CD8-positive, alpha-beta memory T cell (primary cell): ENCODE data around the gene VPREB3. TPM values are rescaled to one million over a fixed set of nuclear protein-coding genes. Genes with fewer than 3 reads are reported as not detected.
A peak's percentile ranks its signal among the peaks of the same experiment; 100 is the strongest.

ENCODE experiments used
- CTCF ChIA-PET: fragments of 350-600 bp; sonication (Branson Sonifier 250); formaldehyde crosslinking; loops from one replicate; lab custom pipeline; 2021; ENCODE audit warnings: antibody characterized with exemption; lab: Charles Lee
- POLR2A ChIA-PET: fragments of 350-600 bp; sonication (Branson Sonifier 250); formaldehyde crosslinking; loops from one replicate; lab custom pipeline; 2021; ENCODE audit warnings: antibody characterized with exemption; lab: Charles Lee
- DNase-seq, 5 donors: peaks; one replicate each; pipeline versions ENCODE4 v3.0.0 to v3.0.0-alpha.2; 2020 to 2022; ENCODE audit warnings: mixed read lengths in 1 of 5
- H3K27ac ChIP-seq: one replicate; pipeline ENCODE4 v1.7.0; 2013; ENCODE audit warnings: low read depth, mild to moderate bottlenecking, low read length, moderate library complexity
- H3K27me3 ChIP-seq: 2 replicates; pipeline ENCODE4 v1.7.0; 2013; ENCODE audit warnings: low read length, mild to moderate bottlenecking; ENCODE audit not compliant: insufficient read depth, poor library complexity, severe bottlenecking
- H3K36me3 ChIP-seq: 2 replicates; pipeline ENCODE4 v1.7.0; 2013; ENCODE audit warnings: mild to moderate bottlenecking, low read length, moderate library complexity; ENCODE audit not compliant: insufficient read depth
- H3K4me1 ChIP-seq: 2 replicates; pipeline ENCODE4 v1.7.0; 2013; ENCODE audit warnings: mild to moderate bottlenecking, low read length, moderate library complexity; ENCODE audit not compliant: insufficient read depth
- H3K4me3 ChIP-seq: 2 replicates; pipeline ENCODE4 v1.7.0; 2013; ENCODE audit warnings: mild to moderate bottlenecking, low read length
- H3K9me3 ChIP-seq: 2 replicates; pipeline ENCODE4 v1.7.0; 2013; ENCODE audit warnings: mild to moderate bottlenecking, low read length
- H3K27ac Mint-ChIP-seq, 8 donors: one replicate each; pipeline ENCODE4 v1.8.0; 2020 to 2021; ENCODE audit warnings: mixed read lengths in 8 of 8, mild to moderate bottlenecking in 6 of 8, inconsistent platforms in 3 of 8, moderate library complexity in 3 of 8
- H3K27me3 Mint-ChIP-seq, 2 donors: one replicate each; pipeline ENCODE4 v1.8.0; 2020 to 2021; ENCODE audit warnings: mixed read lengths in 2 of 2, mild to moderate bottlenecking in 1 of 2, moderate library complexity in 1 of 2
- H3K36me3 Mint-ChIP-seq, 3 donors: one replicate each; pipeline ENCODE4 v1.8.0; 2020 to 2021; ENCODE audit warnings: mixed read lengths in 3 of 3, inconsistent platforms in 1 of 3, mild to moderate bottlenecking in 1 of 3
- H3K4me1 Mint-ChIP-seq, 3 donors: one replicate each; pipeline ENCODE4 v1.8.0; 2020 to 2021; ENCODE audit warnings: mixed read lengths in 3 of 3, inconsistent platforms in 1 of 3, mild to moderate bottlenecking in 1 of 3
- H3K4me3 Mint-ChIP-seq, 7 donors: one replicate each; pipeline ENCODE4 v1.8.0; 2020 to 2021; ENCODE audit warnings: mixed read lengths in 7 of 7, mild to moderate bottlenecking in 6 of 7, moderate library complexity in 4 of 7, inconsistent platforms in 2 of 7
- H3K9me3 Mint-ChIP-seq, 5 donors: one replicate each; pipeline ENCODE4 v1.8.0; 2020 to 2022; ENCODE audit warnings: mixed read lengths in 5 of 5, mild to moderate bottlenecking in 3 of 5, moderate library complexity in 2 of 5, inconsistent platforms in 1 of 5
- polyA plus RNA-seq: library from polyadenylated mRNA; unstranded; fragments of 300-500 nt; fragmentation: Illumina TruSeq; gene quantifications from one replicate; pipeline ENCODE4 v1.2.3, GENCODE V29; 2021
- total RNA-seq, 2 experiments: library from RNA; stranded (reverse); gene quantifications; one replicate each; pipeline ENCODE4 v1.2.3, GENCODE V29; 2021

Gene VPREB3
- total and polyA plus RNA-seq, 3 experiments from 2014 or later: not detected

DNA sequence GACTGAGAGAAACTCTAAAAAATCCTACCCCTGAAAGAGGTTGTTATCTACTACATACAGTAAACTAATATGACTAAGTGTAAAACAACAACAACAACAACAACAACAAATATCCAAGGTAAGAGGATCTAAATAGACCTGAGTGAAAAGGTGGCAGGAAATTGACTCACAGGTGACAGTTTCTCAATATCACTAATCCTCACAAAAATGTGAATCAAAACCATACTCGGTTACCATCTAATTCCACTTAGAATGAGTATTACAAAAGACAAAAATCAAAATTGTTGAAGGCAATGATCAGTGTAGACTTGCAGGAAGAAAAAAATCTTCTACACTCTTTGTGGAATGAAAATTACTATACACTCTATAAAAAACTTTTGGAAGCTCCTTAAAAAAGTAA is 46.0 kb downstream of the VPREB3 start:
- no peak for DNase-seq
- Mint-ChIP-seq H3K4me3 (no peak overlapping the region), H3K27me3 (no peaks in the 10 kb centered on the region), H3K4me1 (peaks cover 40 to 74% (median 64%) of the 10 kb centered on the region in 3 donors), H3K27ac (peak overlapping the region in 5 of 8 donors; percentile 3 to 75 (median 28)), H3K36me3 (peaks cover 9 to 96% (median 37%) of the 10 kb centered on the region in 3 donors), H3K9me3 (no peaks in the 10 kb centered on the region)
- Histone ChIP-seq H3K9me3 (no peaks in the 10 kb centered on the region), H3K27ac (no peak overlapping the region), H3K4me1 (peaks cover 19% of the 10 kb centered on the region), H3K36me3 (peaks cover 43% of the 10 kb centered on the region), H3K4me3 (no peak overlapping the region), H3K27me3 (no peaks in the 10 kb centered on the region)
- ChIA-PET CTCF (no interaction called here), POLR2A (no interaction called here)

DNA sequence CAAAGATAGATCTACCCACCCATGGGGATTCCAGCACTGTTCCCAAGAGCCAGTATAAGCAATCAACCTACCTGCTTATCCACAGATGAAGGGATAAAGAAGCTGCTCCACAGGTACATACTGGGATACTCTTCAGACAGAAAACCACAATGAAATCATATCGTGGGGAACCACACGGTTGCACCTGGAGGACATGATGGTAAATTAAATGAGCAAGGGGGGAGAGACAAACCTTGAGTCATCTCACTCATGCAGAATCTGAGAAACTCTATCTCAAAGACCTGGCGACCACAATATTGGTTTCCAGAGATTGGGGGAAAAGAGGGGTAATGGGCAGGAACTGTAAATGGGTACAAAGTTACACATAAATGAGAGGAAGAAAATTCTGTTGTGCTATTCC is 48.9 kb downstream of the VPREB3 start:
- Mint-ChIP-seq H3K9me3 (no peaks in the 10 kb centered on the region), H3K27ac (peak overlapping the region; percentile 47 to 92 (median 88)), H3K4me3 (peak overlapping the region in 3 of 7 donors; percentile 14 to 45 (median 36)), H3K36me3 (peaks cover 18 to 96% (median 40%) of the 10 kb centered on the region in 3 donors), H3K27me3 (no peaks in the 10 kb centered on the region), H3K4me1 (peaks cover 52 to 84% (median 79%) of the 10 kb centered on the region in 3 donors)
- no peak for DNase-seq
- ChIA-PET CTCF (no interaction called here), POLR2A (no interaction called here)
- no peak overlapping the region for H3K27ac ChIP-seq
- no peaks in the 10 kb centered on the region for H3K9me3 ChIP-seq
- H3K4me3 ChIP-seq: no peak overlapping the region
- H3K27me3 ChIP-seq: no peaks in the 10 kb centered on the region
- H3K4me1 ChIP-seq: peaks cover 19% of the 10 kb centered on the region
- peaks cover 48% of the 10 kb centered on the region for H3K36me3 ChIP-seq

DNA sequence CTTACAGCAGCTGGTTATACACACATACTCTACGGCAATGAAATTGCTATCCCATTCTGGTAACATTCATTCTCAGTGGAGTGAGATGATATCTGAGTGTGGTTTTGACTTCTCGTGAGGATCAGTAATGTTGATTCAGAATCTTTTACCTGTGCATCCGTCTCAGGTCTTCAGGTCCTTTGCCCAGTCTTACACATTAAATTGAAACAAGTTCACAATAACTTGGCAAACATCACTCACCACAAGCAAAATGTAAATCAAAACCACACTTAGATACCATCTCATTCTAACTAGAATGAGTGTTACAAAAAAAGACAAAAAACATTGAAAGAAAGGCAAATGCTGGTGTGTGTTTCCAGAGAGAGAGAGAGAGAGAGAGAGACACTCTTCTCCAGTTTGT is 49.4 kb downstream of the VPREB3 start:
- Histone ChIP-seq H3K4me3 (no peak overlapping the region), H3K4me1 (peaks cover 19% of the 10 kb centered on the region), H3K27me3 (no peaks in the 10 kb centered on the region), H3K9me3 (no peaks in the 10 kb centered on the region), H3K27ac (no peak overlapping the region), H3K36me3 (peaks cover 52% of the 10 kb centered on the region)
- Mint-ChIP-seq H3K27me3 (no peaks in the 10 kb centered on the region), H3K9me3 (no peaks in the 10 kb centered on the region), H3K4me1 (peaks cover 54 to 84% (median 80%) of the 10 kb centered on the region in 3 donors), H3K27ac (peak overlapping the region; percentile 14 to 92 (median 88)), H3K36me3 (peaks cover 18 to 96% (median 45%) of the 10 kb centered on the region in 3 donors), H3K4me3 (peak overlapping the region in 3 of 7 donors; percentile 36 to 45 (median 44))
- POLR2A ChIA-PET: no interaction called here
- DNase-seq: peak in 1 of 5 donors; percentile 28
- CTCF ChIA-PET: no interaction called here

DNA sequence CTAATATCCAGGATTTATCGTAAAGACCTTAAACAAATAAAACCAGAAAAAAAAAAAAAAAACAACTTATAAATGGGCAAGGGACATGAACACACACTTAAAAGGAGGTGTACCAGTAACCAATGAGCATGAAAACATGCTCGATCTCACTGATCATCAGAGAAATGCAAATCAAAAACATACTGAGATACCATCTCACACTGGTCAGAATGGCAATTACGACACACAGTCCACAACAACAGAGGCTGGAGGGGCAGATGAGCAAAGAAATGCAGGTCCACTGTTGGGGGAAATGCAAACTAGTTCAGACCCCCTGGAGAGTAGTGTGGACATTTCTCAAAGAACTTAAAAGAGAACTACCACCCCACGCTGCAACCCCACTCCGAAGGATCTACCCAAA is 50.2 kb downstream of the VPREB3 start:
- POLR2A ChIA-PET: no interaction called here
- CTCF ChIA-PET: no interaction called here
- no peaks in the 10 kb centered on the region for H3K27me3 Mint-ChIP-seq
- H3K36me3 ChIP-seq: peaks cover 51% of the 10 kb centered on the region
- H3K4me3 ChIP-seq: no peak overlapping the region
- no peaks in the 10 kb centered on the region for H3K9me3 ChIP-seq
- DNase-seq: no peak
- no peaks in the 10 kb centered on the region for H3K27me3 ChIP-seq
- H3K27ac Mint-ChIP-seq: peak overlapping the region in 7 of 8 donors; percentile 43 to 91 (median 87)
- H3K4me1 ChIP-seq: peaks cover 19% of the 10 kb centered on the region
- H3K27ac ChIP-seq: no peak overlapping the region
- peaks cover 53 to 86% (median 77%) of the 10 kb centered on the region in 3 donors for H3K4me1 Mint-ChIP-seq
- H3K4me3 Mint-ChIP-seq: peak overlapping the region in 1 of 7 donors; percentile 21
- no peaks in the 10 kb centered on the region for H3K9me3 Mint-ChIP-seq
- peaks cover 15 to 96% (median 42%) of the 10 kb centered on the region in 3 donors for H3K36me3 Mint-ChIP-seq

Other genes starting within 250 kb of the VPREB3 start
- not detected for gene IGLL1, start 174.1 kb downstream of the VPREB3 start, total RNA-seq
- not detected for gene IGLL1, start 174.1 kb downstream of the VPREB3 start, polyA plus RNA-seq
- gene DRICH1, start 122.1 kb downstream of the VPREB3 start, total RNA-seq: under 1 TPM; 0.47 to 0.66 TPM
- not detected for gene DRICH1, start 122.1 kb downstream of the VPREB3 start, polyA plus RNA-seq
- gene RGL4, start 63.4 kb downstream of the VPREB3 start, total RNA-seq: 1 to 10 TPM; 3.2 to 4.8 TPM
- gene RGL4, start 63.4 kb downstream of the VPREB3 start, polyA plus RNA-seq: 58.4 TPM
- gene ZNF70, start 3.3 kb downstream of the VPREB3 start, total RNA-seq: 1 to 10 TPM; 3.4 to 3.7 TPM
- 0.35 TPM for gene ZNF70, start 3.3 kb downstream of the VPREB3 start, polyA plus RNA-seq
- under 1 TPM; 0.81 to 0.93 TPM for gene C22orf15, start 8.6 kb upstream of the VPREB3 start, total RNA-seq
- gene C22orf15, start 8.6 kb upstream of the VPREB3 start, polyA plus RNA-seq: 0.75 TPM
- 100 to 1,000 TPM; 172 to 186 TPM for gene CHCHD10, start 13.5 kb upstream of the VPREB3 start, total RNA-seq
- 34.0 TPM for gene CHCHD10, start 13.5 kb upstream of the VPREB3 start, polyA plus RNA-seq
- 1 to 10 TPM in 1 of 2 experiments, under 1 TPM in 1; 0.90 to 1.6 TPM for gene MMP11, start 18.4 kb upstream of the VPREB3 start, total RNA-seq
- 1.9 TPM for gene MMP11, start 18.4 kb upstream of the VPREB3 start, polyA plus RNA-seq
- 100 to 1,000 TPM; 113 to 120 TPM for gene SMARCB1, start 32.5 kb upstream of the VPREB3 start, total RNA-seq
- 40.4 TPM for gene SMARCB1, start 32.5 kb upstream of the VPREB3 start, polyA plus RNA-seq
- 1 to 10 TPM; 5.4 to 5.8 TPM for gene DERL3, start 84.6 kb upstream of the VPREB3 start, total RNA-seq
- 0.28 TPM for gene DERL3, start 84.6 kb upstream of the VPREB3 start, polyA plus RNA-seq
- gene SLC2A11, start 103.5 kb upstream of the VPREB3 start, total RNA-seq: 1 to 10 TPM; 7.1 to 9.0 TPM
- 5.2 TPM for gene SLC2A11, start 103.5 kb upstream of the VPREB3 start, polyA plus RNA-seq
- 100 to 1,000 TPM; 804 to 830 TPM for gene MIF, start 140.0 kb upstream of the VPREB3 start, total RNA-seq
- 1,220 TPM for gene MIF, start 140.0 kb upstream of the VPREB3 start, polyA plus RNA-seq
- not detected for gene GSTT2B, start 206.8 kb upstream of the VPREB3 start, total RNA-seq
- gene GSTT2B, start 206.8 kb upstream of the VPREB3 start, polyA plus RNA-seq: not detected
- gene DDTL, start 212.5 kb upstream of the VPREB3 start, total RNA-seq: not detected
- gene DDTL, start 212.5 kb upstream of the VPREB3 start, polyA plus RNA-seq: 2.4 TPM
- 10 to 100 TPM; 84.5 to 88.2 TPM for gene DDT, start 220.0 kb upstream of the VPREB3 start, total RNA-seq
- 109 TPM for gene DDT, start 220.0 kb upstream of the VPREB3 start, polyA plus RNA-seq
- not detected for gene GSTT2, start 225.7 kb upstream of the VPREB3 start, total RNA-seq
- not detected for gene GSTT2, start 225.7 kb upstream of the VPREB3 start, polyA plus RNA-seq